Psoas muscle (tissue), 8 donors: ENCODE results near the gene ABCC3. TPM values are rescaled to one million over a fixed set of nuclear protein-coding genes. Genes with fewer than 3 reads are reported as not detected.
A peak's percentile ranks its signal among the peaks of the same experiment; 100 is the strongest.

ENCODE experiments used
- ATAC-seq, 4 donors: fragments of 200-7000 bp; cut with Tn5 transposase; one replicate each; pipeline ENCODE4 v1.9.1; 2020; ENCODE audit warnings: moderate library complexity in 3 of 4, mild to moderate bottlenecking in 2 of 4
- DNase-seq, 2 donors: peaks; one replicate each; pipeline ENCODE4 v3.0.0-alpha.2; 2020
- H3K27ac ChIP-seq: fragments of 200-600 bp; one replicate; pipeline ENCODE4 v1.8.0; 2022
- H3K27me3 ChIP-seq, 3 donors: fragments of 200-600 bp in 1 of 3; one replicate each; pipeline versions ENCODE4 v1.6.1 to v1.8.0; 2013 to 2022; ENCODE audit warnings: low read length in 2 of 3, mild to moderate bottlenecking in 2 of 3, moderate library complexity in 1 of 3; ENCODE audit not compliant: insufficient read depth in 3 of 3
- H3K36me3 ChIP-seq, 2 donors: fragments of 200-600 bp in 1 of 2; one replicate each; pipeline versions ENCODE4 v1.6.1 to v1.8.0; 2013 to 2022; ENCODE audit warnings: low read depth in 1 of 2, mild to moderate bottlenecking in 1 of 2, moderate library complexity in 1 of 2; ENCODE audit not compliant: insufficient read depth in 1 of 2
- H3K4me1 ChIP-seq: fragments of 200-600 bp; one replicate; pipeline ENCODE4 v1.8.0; 2022
- H3K4me3 ChIP-seq: fragments of 200-600 bp; one replicate; pipeline ENCODE4 v1.8.0; 2022; ENCODE audit warnings: mild to moderate bottlenecking
- H3K9me3 ChIP-seq: fragments of 200-600 bp; one replicate; pipeline ENCODE4 v1.8.0; 2022
- CTCF ChIP-seq: fragments of 200-600 bp; IDR thresholded peaks from one replicate; pipeline ENCODE4 v1.8.0; 2022; ENCODE audit warnings: antibody characterized with exemption
- WGBS, 3 donors: extraction: QIAGEN DNeasy Blood & Tissue Kit; methylation state at CpG; one replicate each; pipeline versions ENCODE4 v1.1.6 to v1.1.7; 2013; 5-methylcytosine and 5-hydroxymethylcytosine counted together
- intact Hi-C, 2 donors: fragments of 100-400 bp; cut with DNase I; formaldehyde crosslinking; loops; one replicate each; pipeline versions ENCODE4 v1.11.0 to v1.14.2; 2022
- polyA plus RNA-seq, 3 donors: library from polyadenylated mRNA; stranded (reverse); fragments of 200-250 nt; gene quantifications; one replicate each; pipeline ENCODE4 v1.2.3, GENCODE V29; 2013
- total RNA-seq, 4 donors: library from RNA; stranded (reverse); fragmentation: NEBNext Ultra II Directional in 2 of 4; extraction: Animal tissue kit (Norgen Biotek cat#: 25700) in 2 of 4; gene quantifications; one replicate each; pipeline versions ENCODE4 v1.2.1 to v1.2.4, GENCODE V29; 2021 to 2023
- donor health status: healthy with polysubstance abuse.
- donor health status: DM: no; HTN: no; CAD: no; lungs with moderate emphysema.
- donor health status: Bipolar disorder and iron deficiency.
- donor health status: healthy.
- donor health status: DM: yes; HTN: yes; CAD: no.
- donor health status: DM: no; HTN: no; CAD: no.
- donor health status: DM: no; HTN: no; CAD: no.
- donor health status: DM: yes; HTN: yes; CAD: no.

The ABCC3 gene
- total and polyA plus RNA-seq, 7 donors: 0.36 to 1.6 (median 0.61) TPM

- Histone ChIP-seq H3K4me3 (no peak overlapping the region), H3K36me3 (no peaks in the 10 kb centered on the region), H3K9me3 (no peaks in the 10 kb centered on the region), H3K27me3 (peaks cover 0 to 7% (median 0%) of the 10 kb centered on the region in 3 donors), H3K4me1 (no peaks in the 10 kb centered on the region), H3K27ac (no peak overlapping the region)
- no peak for TF ChIP-seq CTCF
- intact Hi-C loops: no loop called here
- ATAC-seq (peak; percentile 40 to 59 (median 51)), DNase-seq (peak; percentile 65 to 79)
- 3 to 7% (median 7%) methylated on average over 11 to 13 of the region's 13 CpGs for WGBS, 3 donors
These were observed 30.2 kb upstream of the ABCC3 start for GRCh38 chr17:50604513-50604912.

GRCh38 chr17:50605429-50605828 lies 29.3 kb upstream of the ABCC3 start:
- Histone ChIP-seq H3K27me3 (peaks cover 0 to 7% (median 0%) of the 10 kb centered on the region in 3 donors), H3K4me1 (no peaks in the 10 kb centered on the region), H3K4me3 (no peak overlapping the region), H3K27ac (no peak overlapping the region), H3K36me3 (no peaks in the 10 kb centered on the region), H3K9me3 (no peaks in the 10 kb centered on the region)
- intact Hi-C loops: no loop called here
- 62 to 67% (median 67%) methylated on average over 10 of the region's 10 CpGs for WGBS, 3 donors
- no peak for ATAC-seq
- no peak for DNase-seq
- no peak for TF ChIP-seq CTCF

GRCh38 chr17:50607522-50608175 lies 27.0 kb upstream of the ABCC3 start:
- H3K4me1 ChIP-seq: no peaks in the 10 kb centered on the region
- no peak overlapping the region for H3K4me3 ChIP-seq
- intact Hi-C loops: no loop called here
- 94 to 96% (median 94%) methylated on average over 17 to 19 of the region's 19 CpGs for WGBS, 3 donors
- DNase-seq: no peak
- no peak for ATAC-seq
- H3K27me3 ChIP-seq: peaks cover 0 to 7% (median 0%) of the 10 kb centered on the region in 3 donors
- H3K9me3 ChIP-seq: no peaks in the 10 kb centered on the region
- H3K36me3 ChIP-seq: no peaks in the 10 kb centered on the region
- no peak overlapping the region for H3K27ac ChIP-seq
- TF ChIP-seq CTCF: no peak

- Histone ChIP-seq H3K36me3 (no peaks in the 10 kb centered on the region), H3K9me3 (no peaks in the 10 kb centered on the region), H3K4me3 (no peak overlapping the region), H3K27ac (no peak overlapping the region), H3K4me1 (no peaks in the 10 kb centered on the region), H3K27me3 (peaks cover 0 to 7% (median 0%) of the 10 kb centered on the region in 3 donors)
- TF ChIP-seq CTCF: no peak
- 66 to 73% (median 70%) methylated on average over 22 of the region's 22 CpGs for WGBS, 3 donors
- intact Hi-C loops: no loop called here
- DNase-seq (no peak), ATAC-seq (no peak)
These were observed 25.8 kb upstream of the ABCC3 start for GRCh38 chr17:50608700-50609379.
